ENCODE measurements around the gene SMCO2.

SMCO2 gene

GRCh38 chr12:27521066-27521465 is 74.5 kb downstream of the SMCO2 start:
- TF ChIP-seq TCF4 (CRISPR knock-in tag; IDR thresholded peaks at IDR 0.05; ENCODE audit: borderline replicate concordance) = peak; percentile 13; the same call in 1 of the 2 replicates
- TF ChIP-seq OSR1 (CRISPR knock-in tag; IDR thresholded peaks at IDR 0.05) = no peak
- no peak for ATAC-seq

GRCh38 chr12:27521981-27522380 is 75.4 kb downstream of the SMCO2 start:
- TF ChIP-seq ZC3H10 (CRISPR knock-in tag; IDR thresholded peaks at IDR 0.05) (no peak), TOX (CRISPR knock-in tag; IDR thresholded peaks at IDR 0.05; ENCODE audit: borderline replicate concordance) (no peak), ZNF565 (CRISPR knock-in tag; conservative IDR thresholded peaks at IDR 0.05; ENCODE audit: low read depth) (no peak), ISL1 (CRISPR knock-in tag; IDR thresholded peaks at IDR 0.05) (no peak), ZNF70 (CRISPR knock-in tag; IDR thresholded peaks at IDR 0.05) (no peak)
- no peak for ATAC-seq

- ATAC-seq = no peak; the same call in 1 of the 3 replicates
- TF ChIP-seq SNAI2 (CRISPR knock-in tag; IDR thresholded peaks at IDR 0.05) (no peak), CREB5 (CRISPR knock-in tag; IDR thresholded peaks at IDR 0.05; ENCODE audit: low read depth) (no peak)
Observed at GRCh38 chr12:27523305-27523641, 76.7 kb downstream of the SMCO2 start.

GRCh38 chr12:27523642-27524493 is 77.3 kb downstream of the SMCO2 start, which contains the start of gene PPFIBP1:
Gene PPFIBP1 (plus strand): TSS chr12:27524206. CDS start chr12:27633397, 109,191 bp downstream.
- peak; percentile 95 for ATAC-seq
- TF ChIP-seq ESRRG (CRISPR knock-in tag; IDR thresholded peaks at IDR 0.05) (no peak), CREB5 (CRISPR knock-in tag; IDR thresholded peaks at IDR 0.05; ENCODE audit: low read depth) (no peak), ZFP30 (CRISPR knock-in tag; IDR thresholded peaks at IDR 0.05) (no peak), ZNF565 (CRISPR knock-in tag; conservative IDR thresholded peaks at IDR 0.05; ENCODE audit: low read depth) (no peak), BACH2 (CRISPR knock-in tag; IDR thresholded peaks at IDR 0.05; ENCODE audit: borderline replicate concordance) (no peak), ZFP3 (CRISPR knock-in tag; IDR thresholded peaks at IDR 0.05) (no peak), TOX (CRISPR knock-in tag; IDR thresholded peaks at IDR 0.05; ENCODE audit: borderline replicate concordance) (no peak), PATZ1 (CRISPR knock-in tag; IDR thresholded peaks at IDR 0.05; ENCODE audit: borderline replicate concordance) (no peak), ARNTL (CRISPR knock-in tag; IDR thresholded peaks at IDR 0.05; ENCODE audit: borderline replicate concordance, low read depth) (no peak), TCF4 (CRISPR knock-in tag; IDR thresholded peaks at IDR 0.05; ENCODE audit: borderline replicate concordance) (no peak), CSDC2 (CRISPR knock-in tag; IDR thresholded peaks at IDR 0.05) (no peak), ZNF70 (CRISPR knock-in tag; IDR thresholded peaks at IDR 0.05) (no peak), TSHZ2 (CRISPR knock-in tag; IDR thresholded peaks at IDR 0.05) (no peak), ISL1 (CRISPR knock-in tag; IDR thresholded peaks at IDR 0.05) (no peak)

GRCh38 chr12:27524494-27524835 is 77.9 kb downstream of the SMCO2 start:
- TF ChIP-seq ISL1 (CRISPR knock-in tag; IDR thresholded peaks at IDR 0.05) = no peak
- no peak for TF ChIP-seq RARB (CRISPR knock-in tag; IDR thresholded peaks at IDR 0.05)
- TF ChIP-seq TSHZ2 (CRISPR knock-in tag; IDR thresholded peaks at IDR 0.05) = no peak
- TF ChIP-seq TOX (CRISPR knock-in tag; IDR thresholded peaks at IDR 0.05; ENCODE audit: borderline replicate concordance) = no peak
- no peak for TF ChIP-seq ZNF70 (CRISPR knock-in tag; IDR thresholded peaks at IDR 0.05)
- TF ChIP-seq ARNTL (CRISPR knock-in tag; IDR thresholded peaks at IDR 0.05; ENCODE audit: borderline replicate concordance, low read depth) = no peak
- TF ChIP-seq TCF4 (CRISPR knock-in tag; IDR thresholded peaks at IDR 0.05; ENCODE audit: borderline replicate concordance) = no peak
- TF ChIP-seq BACH2 (CRISPR knock-in tag; IDR thresholded peaks at IDR 0.05; ENCODE audit: borderline replicate concordance) = no peak
- no peak for TF ChIP-seq ZFP3 (CRISPR knock-in tag; IDR thresholded peaks at IDR 0.05)
- no peak for TF ChIP-seq GLIS3 (CRISPR knock-in tag; IDR thresholded peaks at IDR 0.05)
- TF ChIP-seq ZFP30 (CRISPR knock-in tag; IDR thresholded peaks at IDR 0.05) = no peak
- no peak for TF ChIP-seq SNAI2 (CRISPR knock-in tag; IDR thresholded peaks at IDR 0.05)
- peak; percentile 29 for ATAC-seq

Measured in SK-N-SH treated with all-trans-retinoic acid at 6 μM for 48 hours (cell line).